HepG2 (cell line): ENCODE measurements around the gene EIF4EBP3. TPM values are rescaled to one million over a fixed set of nuclear protein-coding genes. Genes with fewer than 3 reads are reported as not detected.

Source experiments
- AHR ChIP-seq: IDR thresholded peaks from 2 replicates; pipeline ENCODE4 v1.6.1; 2018; ENCODE audit warnings: missing genetic modification reagents, missing compliant biosample characterization
- ARID2 ChIP-seq: sonication (generic); formaldehyde crosslinking; IDR thresholded peaks from 2 replicates; pipeline ENCODE4 v1.8.1; 2022; ENCODE audit warnings: mild to moderate bottlenecking, missing genetic modification reagents, borderline replicate concordance
- DBP ChIP-seq: sonication (generic); formaldehyde crosslinking; IDR thresholded peaks from 2 replicates; pipeline ENCODE4 v1.4.0; 2020; ENCODE audit warnings: missing genetic modification reagents; ENCODE audit errors: not compliant biosample characterization
- E2F1 ChIP-seq: sonication (generic); formaldehyde crosslinking; IDR thresholded peaks from 2 replicates; pipeline ENCODE4 v1.5.0; 2020; ENCODE audit warnings: missing genetic modification reagents
- ETV5 ChIP-seq: IDR thresholded peaks from 2 replicates; pipeline ENCODE4 v1.6.1; 2018; ENCODE audit warnings: missing biosample characterization, missing genetic modification reagents, inconsistent platforms, borderline replicate concordance
- GFI1 ChIP-seq: sonication (generic); formaldehyde crosslinking; IDR thresholded peaks from 2 replicates; pipeline ENCODE4 v1.5.0; 2020; ENCODE audit warnings: missing genetic modification reagents, mild to moderate bottlenecking, borderline replicate concordance
- GLMP ChIP-seq: sonication (generic); formaldehyde crosslinking; IDR thresholded peaks from 2 replicates; pipeline ENCODE4 v1.9.0; 2021; ENCODE audit warnings: missing genetic modification reagents, mild to moderate bottlenecking, borderline replicate concordance
- MIXL1 ChIP-seq: IDR thresholded peaks from 2 replicates; pipeline ENCODE4 v1.6.1; 2016
- MTA1 ChIP-seq: sonication (generic); formaldehyde crosslinking; IDR thresholded peaks from 2 replicates; pipeline ENCODE4 v1.4.0; 2020; ENCODE audit warnings: missing genetic modification reagents, mild to moderate bottlenecking, borderline replicate concordance
- PAF1 ChIP-seq: IDR thresholded peaks from 2 replicates; pipeline ENCODE4 v1.6.1; 2016; ENCODE audit warnings: missing genetic modification reagents, missing compliant biosample characterization
- POLR2AphosphoS5 ChIP-seq: IDR thresholded peaks from 2 replicates; pipeline ENCODE4 v1.6.1; 2012; ENCODE audit warnings: low read depth, low read length
- PTBP1 ChIP-seq: fragments of 200-400 bp; formaldehyde crosslinking; IDR thresholded peaks from 2 replicates; pipeline ENCODE4 v1.6.1; 2018; ENCODE audit warnings: low read length, low read depth; ENCODE audit not compliant: poor library complexity, severe bottlenecking
- SSRP1 ChIP-seq: IDR thresholded peaks from 2 replicates; pipeline ENCODE4 v1.6.1; 2016; ENCODE audit warnings: control low read depth
- YEATS4 ChIP-seq: sonication (generic); formaldehyde crosslinking; IDR thresholded peaks from 2 replicates; pipeline ENCODE4 v1.4.0; 2020; ENCODE audit warnings: missing genetic modification reagents, borderline replicate concordance
- ZFAT ChIP-seq: sonication (generic); formaldehyde crosslinking; conservative IDR thresholded peaks from 2 replicates; pipeline ENCODE4 v1.8.1; 2023; ENCODE audit warnings: missing genetic modification reagents, inconsistent platforms
- ZNF138 ChIP-seq: sonication (generic); formaldehyde crosslinking; IDR thresholded peaks from 2 replicates; pipeline ENCODE4 v1.5.0; 2020; ENCODE audit warnings: mild to moderate bottlenecking, low read depth, missing genetic modification reagents
- ZNF160 ChIP-seq: sonication (generic); formaldehyde crosslinking; IDR thresholded peaks from 2 replicates; pipeline ENCODE4 v1.8.0; 2022; ENCODE audit warnings: mild to moderate bottlenecking, inconsistent platforms, missing genetic modification reagents
- ZNF18 ChIP-seq: sonication (generic); formaldehyde crosslinking; IDR thresholded peaks from 2 replicates; pipeline ENCODE4 v1.8.0; 2022; ENCODE audit warnings: mild to moderate bottlenecking, missing genetic modification reagents; ENCODE audit not compliant: insufficient replicate concordance
- ZNF501 ChIP-seq: sonication (generic); formaldehyde crosslinking; IDR thresholded peaks from 2 replicates; pipeline ENCODE4 v1.5.1; 2020; ENCODE audit warnings: mild to moderate bottlenecking, moderate library complexity, missing genetic modification reagents
- ZNF558 ChIP-seq: sonication (generic); formaldehyde crosslinking; IDR thresholded peaks from 2 replicates; pipeline ENCODE4 v1.9.0; 2022; ENCODE audit warnings: mild to moderate bottlenecking, missing genetic modification reagents, borderline replicate concordance
- ZNF674 ChIP-seq: sonication (generic); formaldehyde crosslinking; IDR thresholded peaks from 2 replicates; pipeline ENCODE4 v1.5.0; 2020; ENCODE audit warnings: low read depth, mild to moderate bottlenecking, missing genetic modification reagents
- ZSCAN12 ChIP-seq: sonication (generic); formaldehyde crosslinking; IDR thresholded peaks from 2 replicates; pipeline ENCODE4 v1.9.0; 2021; ENCODE audit warnings: mild to moderate bottlenecking, missing genetic modification reagents
- polyA plus RNA-seq, 8 experiments: library from polyadenylated mRNA; depleted of rRNA in 3 of 8; stranded (reverse) in 7 of 8; unstranded in 1 of 8; fragments of >200 nt; fragmentation: Illumina TruSeq in 4 of 8; extraction: Trizol in 4 of 8; gene quantifications; 2 replicates each; pipeline versions ENCODE4 v1.2.1 to v1.2.3, GENCODE V29; 2011 to 2016; ENCODE audit warnings: low read depth in 4 of 8, missing spikeins in 1 of 8, mixed read lengths in 1 of 8; ENCODE audit not compliant: insufficient read depth in 1 of 8
- total RNA-seq, 5 experiments: library from RNA; depleted of rRNA; stranded (reverse); fragments of >200 nt; fragmentation: Illumina TruSeq; extraction: Trizol; gene quantifications; 2 replicates each; pipeline ENCODE4 v1.2.3, GENCODE V29; 2016; ENCODE audit warnings: low read depth in 1 of 5
- TF ChIP-seq, protein P1 (sequence below): sonication (generic); formaldehyde crosslinking; IDR thresholded peaks from 2 replicates; pipeline ENCODE4 v1.4.0; 2020; ENCODE audit warnings: missing genetic modification reagents
- TF ChIP-seq, protein P2 (sequence below): sonication (generic); formaldehyde crosslinking; IDR thresholded peaks from 2 replicates; pipeline ENCODE4 v1.5.0; 2020; ENCODE audit warnings: missing genetic modification reagents

EIF4EBP3 gene
- total and polyA plus RNA-seq, 2 of the 13 experiments (the other 11 are each of a cell fraction or from before 2014, with no cell fraction given) = 0.61 to 1.7 TPM

DNA sequence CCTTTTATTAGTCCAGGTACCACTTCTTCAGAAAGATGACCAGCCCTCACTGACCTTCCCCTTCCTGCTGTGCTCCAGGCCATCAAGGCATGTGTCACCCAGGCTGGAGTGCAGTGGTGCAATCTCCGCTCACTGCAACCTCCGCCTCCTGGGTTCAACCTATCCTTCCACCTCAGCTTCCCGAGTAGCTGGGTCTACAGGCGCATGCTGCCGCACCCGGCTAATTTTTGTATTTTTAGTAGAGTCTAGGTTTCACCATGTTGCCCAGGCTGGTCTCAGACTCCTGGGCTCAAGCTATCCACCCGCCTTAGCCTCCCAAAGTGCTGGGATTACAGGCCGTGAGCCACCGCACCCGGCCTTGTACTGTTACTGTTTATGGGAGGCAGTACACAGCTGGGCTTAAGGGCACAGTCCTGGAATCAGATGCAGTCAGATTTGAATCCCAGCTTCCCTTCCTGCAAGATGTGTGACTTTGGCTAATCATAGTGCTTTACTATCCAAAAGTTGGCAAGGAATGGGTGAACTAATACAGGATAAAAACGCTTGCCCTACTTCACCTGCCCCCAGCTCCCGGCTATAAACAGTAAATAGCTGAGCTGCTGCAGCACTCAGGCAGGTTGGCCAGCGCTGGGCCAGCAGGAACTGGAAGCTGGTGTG, 483 bp upstream of the EIF4EBP3 start (continued):
- TF ChIP-seq ZSCAN12 (CRISPR knock-in tag) (no peak), ETV5 (CRISPR knock-in tag) (peak; percentile 44; the same call in 1 of the 2 replicates), PTBP1 (no peak), ZNF501 (CRISPR knock-in tag) (peak; percentile 96), YEATS4 (CRISPR knock-in tag) (no peak), ZNF160 (CRISPR knock-in tag) (no peak), MTA1 (CRISPR knock-in tag) (peak; percentile 57; the same call in 1 of the 2 replicates), DBP (CRISPR knock-in tag) (no peak), ZNF558 (CRISPR knock-in tag) (no peak), SSRP1 (CRISPR knock-in tag) (0 out of 2 replicates have a peak, but pooled peaks have one; percentile 52), ZNF18 (CRISPR knock-in tag) (no peak), MIXL1 (CRISPR knock-in tag) (peak; percentile 11; the same call in 1 of the 2 replicates), ZFAT (CRISPR knock-in tag) (no peak), GFI1 (CRISPR knock-in tag) (no peak; the same call in 1 of the 2 replicates), ZNF674 (CRISPR knock-in tag) (no peak), GLMP (no peak), E2F1 (no peak), ZNF138 (CRISPR knock-in tag) (no peak), POLR2AphosphoS5 (no peak; the same call in 1 of the 2 replicates), AHR (no peak), ARID2 (CRISPR knock-in tag) (0 out of 2 replicates have a peak, but pooled peaks have one; percentile 22), PAF1 (CRISPR knock-in tag) (no peak)
- TF ChIP-seq, protein P1, sequence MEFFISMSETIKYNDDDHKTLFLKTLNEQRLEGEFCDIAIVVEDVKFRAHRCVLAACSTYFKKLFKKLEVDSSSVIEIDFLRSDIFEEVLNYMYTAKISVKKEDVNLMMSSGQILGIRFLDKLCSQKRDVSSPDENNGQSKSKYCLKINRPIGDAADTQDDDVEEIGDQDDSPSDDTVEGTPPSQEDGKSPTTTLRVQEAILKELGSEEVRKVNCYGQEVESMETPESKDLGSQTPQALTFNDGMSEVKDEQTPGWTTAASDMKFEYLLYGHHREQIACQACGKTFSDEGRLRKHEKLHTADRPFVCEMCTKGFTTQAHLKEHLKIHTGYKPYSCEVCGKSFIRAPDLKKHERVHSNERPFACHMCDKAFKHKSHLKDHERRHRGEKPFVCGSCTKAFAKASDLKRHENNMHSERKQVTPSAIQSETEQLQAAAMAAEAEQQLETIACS (CRISPR knock-in tag) = no peak
- TF ChIP-seq, protein P2, sequence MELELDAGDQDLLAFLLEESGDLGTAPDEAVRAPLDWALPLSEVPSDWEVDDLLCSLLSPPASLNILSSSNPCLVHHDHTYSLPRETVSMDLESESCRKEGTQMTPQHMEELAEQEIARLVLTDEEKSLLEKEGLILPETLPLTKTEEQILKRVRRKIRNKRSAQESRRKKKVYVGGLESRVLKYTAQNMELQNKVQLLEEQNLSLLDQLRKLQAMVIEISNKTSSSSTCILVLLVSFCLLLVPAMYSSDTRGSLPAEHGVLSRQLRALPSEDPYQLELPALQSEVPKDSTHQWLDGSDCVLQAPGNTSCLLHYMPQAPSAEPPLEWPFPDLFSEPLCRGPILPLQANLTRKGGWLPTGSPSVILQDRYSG = no peak
